Measurements from ENCODE around the gene MAML2. TPM values are rescaled to one million over a fixed set of nuclear protein-coding genes. Genes with fewer than 3 reads are reported as not detected.

The MAML2 gene
- polyA plus RNA-seq, 1 of the 3 experiments (the other 2 are of a cell fraction): 20.1 TPM

- TF ChIP-seq IRF3 (IDR thresholded peaks at IDR 0.05; ENCODE audit: low read depth, low read length): no peak
- no peak for TF ChIP-seq RCOR1 (IDR thresholded peaks at IDR 0.05; ENCODE audit: low read length)
- no peak for TF ChIP-seq CTCF (IDR thresholded peaks at IDR 0.05)
- TF ChIP-seq SIN3A (IDR thresholded peaks at IDR 0.05; ENCODE audit: borderline replicate concordance, low read depth, low read length): no peak
- TF ChIP-seq EZH2phosphoT487 (IDR thresholded peaks at IDR 0.05; ENCODE audit: borderline replicate concordance, low read depth): no peak
- no peak for TF ChIP-seq YY1 (IDR thresholded peaks at IDR 0.05; ENCODE audit: low read depth)
- TF ChIP-seq RFX5 (IDR thresholded peaks at IDR 0.05; ENCODE audit: low read length): no peak
Measured at GRCh38 chr11:96265972-96266371, 77.0 kb downstream of the MAML2 start (continued).

GRCh38 chr11:96265220-96265737 is 77.7 kb downstream of the MAML2 start:
- Histone ChIP-seq H3K4me1 (ENCODE audit: control insufficient read depth in 1 of 2, insufficient read depth in 2 of 2, low read depth in 1 of 2, low read length in 1 of 2) (peaks cover 6 to 38% of the 10 kb centered on the region in 2 experiments), H3K79me2 (ENCODE audit: insufficient read depth) (peaks cover 96% of the 10 kb centered on the region), H3K9me3 (no peaks in the 10 kb centered on the region), H3F3A (replicated peaks; ENCODE audit: insufficient read depth) (peaks cover 34% of the 10 kb centered on the region), H3K27me3 (ENCODE audit: insufficient read depth) (no peaks in the 10 kb centered on the region), H3K27ac (ENCODE audit: low read depth in 2 of 2, low read length in 1 of 2) (peak overlapping the region; percentile 67 to 79; a peak in 3 of 4 replicates), H3K9ac (no peak overlapping the region), H3K36me3 (replicated peaks in 1 of 2; ENCODE audit: control insufficient read depth in 1 of 2, insufficient read depth in 2 of 2, low read length in 1 of 2) (peaks cover 0 to 5% of the 10 kb centered on the region in 2 experiments), H3K4me2 (no peak overlapping the region), H3K4me3 (ENCODE audit: low read depth in 2 of 2, low read length in 1 of 2) (no peak overlapping the region), H2AFZ (ENCODE audit: low read depth) (no peak overlapping the region), H3K9me2 (no peaks in the 10 kb centered on the region), H4K20me1 (ENCODE audit: insufficient read depth) (no peaks in the 10 kb centered on the region)
- TF ChIP-seq NRF1 (IDR thresholded peaks at IDR 0.05; ENCODE audit: low read depth, low read length): no peak
- no peak for TF ChIP-seq SMC3 (IDR thresholded peaks at IDR 0.05; ENCODE audit: low read depth, low read length)
- TF ChIP-seq MEF2A (IDR thresholded peaks at IDR 0.05; ENCODE audit: borderline replicate concordance, low read depth): no peak
- TF ChIP-seq PBX3 (IDR thresholded peaks at IDR 0.05): no peak
- TF ChIP-seq ELF1 (IDR thresholded peaks at IDR 0.05): no peak
- 90% methylated on average over 8 of the region's 8 CpGs for WGBS (ENCODE audit: low lambda C conversion rate)
- CTCF ChIA-PET: interaction anchor here (2.3 kb wide), 1 partner anchor 78 kb away, joined by 7 read pairs; the partner anchor contains the start of gene MAML2
- POLR2A ChIA-PET: no interaction called here
- DNase-seq: no peak

Data from SK-N-SH (cell line).